HG03432 (cell line): ENCODE data around the gene RAB3IL1.

Experiments
- ATAC-seq: cut with Tn5 transposase; IDR thresholded peaks from one replicate; pipeline ENCODE4 v1.9.1; 2021; ENCODE audit warnings: mild to moderate bottlenecking, moderate library complexity; ENCODE audit not compliant: unreplicated experiment

The RAB3IL1 gene

GRCh38 chr11:61869708-61870451 is 47.5 kb downstream of the RAB3IL1 start:
- no peak for ATAC-seq

- ATAC-seq: no peak
Observed at GRCh38 chr11:61869429-61869707, 48.0 kb downstream of the RAB3IL1 start.

GRCh38 chr11:61868571-61869428 is 48.6 kb downstream of the RAB3IL1 start:
- no peak for ATAC-seq

- ATAC-seq: no peak
Observed at GRCh38 chr11:61866958-61867343, 50.4 kb downstream of the RAB3IL1 start.

GRCh38 chr11:61866231-61866957 is 51.0 kb downstream of the RAB3IL1 start:
- ATAC-seq: no peak

GRCh38 chr11:61864814-61865775 is 52.3 kb downstream of the RAB3IL1 start:
- ATAC-seq: no peak

GRCh38 chr11:61863548-61864081 is 53.8 kb downstream of the RAB3IL1 start:
- ATAC-seq: no peak

- ATAC-seq: no peak
Observed at GRCh38 chr11:61862714-61863547, 54.4 kb downstream of the RAB3IL1 start.

GRCh38 chr11:61861634-61862033 is 55.7 kb downstream of the RAB3IL1 start:
- no peak for ATAC-seq

- ATAC-seq: no peak
Observed at GRCh38 chr11:61860054-61860903, 57.1 kb downstream of the RAB3IL1 start.

- ATAC-seq: no peak
Observed at GRCh38 chr11:61855939-61856680, 61.3 kb downstream of the RAB3IL1 start.

- ATAC-seq: no peak
Observed at GRCh38 chr11:61854966-61855714, 62.2 kb downstream of the RAB3IL1 start.

GRCh38 chr11:61854206-61854895 is 63.0 kb downstream of the RAB3IL1 start:
- ATAC-seq: no peak

- no peak for ATAC-seq
Observed at GRCh38 chr11:61853698-61854169, 63.6 kb downstream of the RAB3IL1 start.

GRCh38 chr11:61851900-61852295 is 65.5 kb downstream of the RAB3IL1 start:
- ATAC-seq: no peak

- ATAC-seq: no peak
Observed at GRCh38 chr11:61851113-61851899, 66.1 kb downstream of the RAB3IL1 start.
